GM21390 (cell line): ENCODE measurements around the gene HPS1.

Experiments used
- ATAC-seq: cut with Tn5 transposase; IDR thresholded peaks from one replicate; pipeline ENCODE4 v1.9.1; 2021; ENCODE audit not compliant: unreplicated experiment

The HPS1 gene

GRCh38 chr10:98446661-98447221 lies at the start of gene HPS1:
Gene HPS1, minus strand, starts transcription at chr10:98446935. Its CDS starts 3,695 bp downstream, at chr10:98443240.
- ATAC-seq, result peak; percentile 87

- ATAC-seq, result no peak
Measured at GRCh38 chr10:98492763-98493162, 46.0 kb upstream of the HPS1 start.

GRCh38 chr10:98489561-98490481 lies 43.1 kb upstream of the HPS1 start:
- ATAC-seq, result no peak

- ATAC-seq, result no peak
Measured at GRCh38 chr10:98488669-98489430, 42.1 kb upstream of the HPS1 start.

- no peak for ATAC-seq
Measured at GRCh38 chr10:98487649-98488048, 40.9 kb upstream of the HPS1 start.

- no peak for ATAC-seq
Measured at GRCh38 chr10:98486421-98486820, 39.7 kb upstream of the HPS1 start.

- no peak for ATAC-seq
Measured at GRCh38 chr10:98485959-98486358, 39.2 kb upstream of the HPS1 start.

- ATAC-seq, result no peak
Measured at GRCh38 chr10:98483658-98484057, 36.9 kb upstream of the HPS1 start.

GRCh38 chr10:98482096-98482495 lies 35.4 kb upstream of the HPS1 start:
- ATAC-seq, result no peak

- no peak for ATAC-seq
Measured at GRCh38 chr10:98481404-98481945, 34.7 kb upstream of the HPS1 start.

GRCh38 chr10:98478430-98479222 lies 31.9 kb upstream of the HPS1 start:
- no peak for ATAC-seq

- no peak for ATAC-seq
Measured at GRCh38 chr10:98477861-98478260, 31.1 kb upstream of the HPS1 start.

- peak; percentile 79 for ATAC-seq
Measured at GRCh38 chr10:98474628-98475027, 27.9 kb upstream of the HPS1 start.

- ATAC-seq, result no peak
Measured at GRCh38 chr10:98472196-98472595, 25.5 kb upstream of the HPS1 start.

- no peak for ATAC-seq
Measured at GRCh38 chr10:98470850-98471249, 24.1 kb upstream of the HPS1 start.

GRCh38 chr10:98469001-98469931 lies 22.5 kb upstream of the HPS1 start:
- no peak for ATAC-seq

GRCh38 chr10:98467506-98468318 lies 21.0 kb upstream of the HPS1 start:
- peak; percentile 91 for ATAC-seq

GRCh38 chr10:98466861-98467505 lies 20.2 kb upstream of the HPS1 start:
- ATAC-seq, result no peak
